ACC112 (cell line): Measurements from ENCODE around the gene CNTN2.
A peak's percentile ranks its signal among the peaks of the same experiment; 100 is the strongest.

Experiments
- H2AFZ ChIP-seq: fragments of 200-600 bp; sonication (generic); one replicate; pipeline ENCODE4 v1.6.0; 2017; ENCODE audit warnings: antibody characterized with exemption, low read length; ENCODE audit not compliant: unreplicated experiment
- H3K27ac ChIP-seq: fragments of 200-600 bp; sonication (generic); 2 replicates; pipeline ENCODE4 v1.5.1; 2014; ENCODE audit warnings: low read depth, mild to moderate bottlenecking, antibody characterized with exemption, low read length, moderate library complexity
- H3K27me3 ChIP-seq: fragments of 200-600 bp; sonication (generic); 2 replicates; pipeline ENCODE4 v1.6.1; 2014; ENCODE audit warnings: mild to moderate bottlenecking, antibody characterized with exemption, low read length, moderate library complexity, mixed read lengths; ENCODE audit not compliant: insufficient read depth
- H3K36me3 ChIP-seq: fragments of 200-600 bp; sonication (generic); 2 replicates; pipeline ENCODE4 v1.6.1; 2016; ENCODE audit warnings: mild to moderate bottlenecking, antibody characterized with exemption, low read length, moderate library complexity, mixed read lengths; ENCODE audit not compliant: insufficient read depth
- H3K4me1 ChIP-seq: fragments of 200-600 bp; sonication (generic); one replicate; pipeline ENCODE4 v1.6.1; 2016; ENCODE audit warnings: low read length, mixed read lengths; ENCODE audit not compliant: insufficient read depth, unreplicated experiment, control insufficient read depth
- H3K4me3 ChIP-seq: fragments of 200-600 bp; sonication (generic); 2 replicates; pipeline ENCODE4 v1.5.1; 2014; ENCODE audit warnings: mild to moderate bottlenecking, low read depth, low read length
- H3K79me2 ChIP-seq: fragments of 200-600 bp; sonication (generic); one replicate; pipeline ENCODE4 v1.6.0; 2016; ENCODE audit warnings: low read length; ENCODE audit not compliant: control insufficient read depth, unreplicated experiment, insufficient read depth

The CNTN2 gene

DNA sequence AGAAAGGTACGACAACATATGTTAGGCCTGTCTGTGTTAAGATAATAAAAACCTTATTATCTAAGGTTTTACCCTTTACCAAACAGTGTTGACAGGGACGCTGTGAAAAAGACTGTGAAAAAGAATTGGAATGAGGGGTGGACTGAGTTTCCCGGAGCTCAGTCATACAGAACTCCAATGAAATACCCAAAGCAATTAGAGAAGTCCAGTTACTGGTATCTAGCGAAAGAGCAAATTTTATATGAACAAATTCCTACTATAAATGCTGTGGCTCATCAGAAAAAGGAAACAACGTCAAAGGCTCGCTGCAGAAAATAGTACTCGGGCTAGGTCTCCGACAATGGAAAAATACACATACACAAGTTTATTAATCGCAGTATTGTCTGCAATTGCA, 79.5 kb downstream of the CNTN2 start:
- peak overlapping the region; percentile 93 for H3K27ac ChIP-seq

DNA sequence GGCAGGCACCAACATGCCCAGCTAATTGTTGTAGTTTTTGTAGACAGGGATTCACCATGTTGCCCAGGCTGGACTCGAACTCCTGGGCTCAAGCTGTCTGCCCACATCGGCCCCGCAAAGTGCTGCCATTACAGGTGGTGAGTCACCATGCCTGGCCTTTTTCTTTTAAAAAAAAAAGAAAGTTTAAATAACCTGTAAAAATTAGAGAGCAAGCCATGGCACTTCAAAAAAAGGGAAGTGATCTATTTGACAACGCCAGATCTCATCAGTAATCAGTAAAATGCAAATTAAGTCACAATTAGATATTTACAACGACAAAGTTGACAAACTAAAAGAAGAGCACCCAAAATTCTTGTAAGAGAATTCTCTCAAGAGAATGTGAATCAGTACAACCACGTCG, 81.7 kb downstream of the CNTN2 start:
- Histone ChIP-seq H3K4me3 (no peak overlapping the region), H2AFZ (no peak overlapping the region), H3K79me2 (peaks cover 21% of the 10 kb centered on the region), H3K4me1 (peaks cover 18% of the 10 kb centered on the region), H3K27ac (no peak overlapping the region), H3K27me3 (no peaks in the 10 kb centered on the region), H3K36me3 (no peaks in the 10 kb centered on the region)

More for the DNA sequence above, 79.5 kb downstream of the CNTN2 start:
- Histone ChIP-seq H3K4me1 (peaks cover 19% of the 10 kb centered on the region), H3K4me3 (peak overlapping the region; percentile 95), H3K27me3 (no peaks in the 10 kb centered on the region), H3K36me3 (no peaks in the 10 kb centered on the region), H2AFZ (peak overlapping the region; percentile 100), H3K79me2 (peaks cover 34% of the 10 kb centered on the region)

DNA sequence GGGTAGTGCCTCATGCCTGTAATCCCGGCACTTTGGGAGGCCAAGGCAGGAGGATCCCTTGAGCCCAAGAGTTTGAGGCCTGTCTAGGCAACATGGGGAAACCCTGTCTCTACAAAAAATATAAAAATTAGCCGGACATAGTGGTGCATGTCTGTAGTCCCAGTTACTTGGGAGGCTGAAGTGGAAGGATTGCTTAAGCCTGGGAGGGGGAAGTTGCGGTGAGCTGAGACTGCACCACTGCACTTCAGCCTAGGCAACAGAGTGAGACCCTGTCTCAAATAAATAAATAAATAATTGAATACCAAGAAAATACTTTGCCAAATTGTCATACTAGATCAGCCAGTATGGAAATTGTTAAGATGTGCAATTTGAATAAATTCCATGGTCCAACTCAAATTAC, 84.6 kb downstream of the CNTN2 start:
- H3K4me1 ChIP-seq: peaks cover 4% of the 10 kb centered on the region
- H3K4me3 ChIP-seq: no peak overlapping the region
- H3K27ac ChIP-seq: no peak overlapping the region
- no peaks in the 10 kb centered on the region for H3K79me2 ChIP-seq
- no peaks in the 10 kb centered on the region for H3K36me3 ChIP-seq
- no peaks in the 10 kb centered on the region for H3K27me3 ChIP-seq
- no peak overlapping the region for H2AFZ ChIP-seq
